Bronchial epithelial cell (primary cell): ENCODE measurements around the gene CCDC192. TPM values are rescaled to one million over a fixed set of nuclear protein-coding genes. Genes with fewer than 3 reads are reported as not detected.

Experiments used
- DNase-seq: peaks from one replicate; pipeline ENCODE4 v3.0.0-alpha.2; 2010; ENCODE audit warnings: low read depth
- FAIRE-seq: peaks from 2 replicates; lab custom pipeline; 2011; peaks lifted over from hg19 to GRCh38; lab: Jason Lieb, UNC
- H3K27me3 ChIP-seq: 2 replicates; pipeline ENCODE4 v1.5.1; 2011; ENCODE audit warnings: low read length; ENCODE audit not compliant: control insufficient read depth, insufficient read depth
- H3K36me3 ChIP-seq: 2 replicates; pipeline ENCODE4 v1.5.1; 2011; ENCODE audit warnings: low read length; ENCODE audit not compliant: control insufficient read depth, insufficient read depth
- H3K4me3 ChIP-seq: 2 replicates; pipeline ENCODE4 v1.5.1; 2011; ENCODE audit warnings: mild to moderate bottlenecking, low read depth, low read length, control low read depth
- CTCF ChIP-seq: IDR thresholded peaks from 2 replicates; pipeline ENCODE4 v1.5.1; 2011; ENCODE audit warnings: mild to moderate bottlenecking, moderate library complexity, low read length, control low read depth, inconsistent platforms; ENCODE audit not compliant: insufficient read depth, severe bottlenecking
- total RNA-seq: library from RNA; depleted of rRNA; stranded (reverse); fragments of >200 nt; gene quantifications from 2 replicates; pipeline ENCODE4 v1.2.1, GENCODE V29; 2014

Gene CCDC192
- total RNA-seq, 1 donor from 2014 or later = not detected

- no peak for FAIRE-seq
Observed at GRCh38 chr5:127757576-127757975, 54.4 kb downstream of the CCDC192 start.

DNA sequence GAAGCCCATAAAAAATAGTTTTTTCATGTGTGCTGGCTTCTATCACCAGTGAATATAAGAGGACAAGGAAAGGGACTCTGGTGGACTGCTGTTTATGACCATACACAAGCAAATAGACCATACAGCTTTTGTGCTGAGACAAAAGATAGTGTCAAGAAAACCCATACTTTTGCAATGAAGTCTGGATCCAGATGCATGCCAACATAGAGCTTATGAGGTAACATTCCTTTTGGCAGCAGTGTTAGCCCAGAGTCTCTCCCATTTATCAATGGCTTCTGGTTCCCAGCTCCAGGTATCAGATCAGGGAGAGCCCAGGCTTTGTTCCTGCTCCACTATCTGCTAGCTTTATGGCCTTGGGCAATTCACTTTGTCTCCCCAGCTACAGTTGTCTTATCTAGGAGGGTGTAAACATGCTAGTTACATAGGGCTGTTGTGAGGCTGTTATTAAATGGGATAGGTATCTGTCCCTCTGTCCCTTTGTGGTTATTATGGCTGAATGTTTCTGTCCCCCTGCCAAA lies 55.6 kb downstream of the CCDC192 start:
- TF ChIP-seq CTCF = no peak
- Histone ChIP-seq H3K4me3 (no peak overlapping the region), H3K36me3 (no peaks in the 10 kb centered on the region), H3K27me3 (no peaks in the 10 kb centered on the region)
- DNase-seq = no peak
- no peak for FAIRE-seq

More at GRCh38 chr5:127757576-127757975, 54.4 kb downstream of the CCDC192 start:
- TF ChIP-seq CTCF = peak; percentile 39
- no peaks in the 10 kb centered on the region for H3K36me3 ChIP-seq
- peak; percentile 67 for DNase-seq
- no peaks in the 10 kb centered on the region for H3K27me3 ChIP-seq
- H3K4me3 ChIP-seq = no peak overlapping the region

DNA sequence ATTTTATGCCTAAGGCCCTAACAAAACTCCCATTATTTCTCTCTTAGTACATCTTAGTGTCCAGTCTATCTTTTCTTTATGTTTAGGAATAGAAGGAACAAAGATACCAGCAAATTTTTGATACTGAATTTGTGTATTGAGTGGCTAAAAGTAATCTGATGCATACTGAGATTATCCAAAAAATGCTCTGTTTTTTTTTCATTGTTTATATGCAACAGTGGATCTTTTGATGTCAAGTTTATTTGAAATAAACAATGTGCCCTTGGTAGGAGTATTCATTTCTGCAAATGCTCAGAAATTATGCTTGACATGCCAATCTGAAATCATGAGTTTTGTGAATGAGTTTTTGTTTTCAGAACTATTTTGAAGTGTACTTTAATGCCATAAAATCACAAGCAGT lies 58.7 kb downstream of the CCDC192 start:
- DNase-seq (no peak), FAIRE-seq (no peak)
- H3K27me3 ChIP-seq = no peaks in the 10 kb centered on the region
- no peak for TF ChIP-seq CTCF
- no peaks in the 10 kb centered on the region for H3K36me3 ChIP-seq
- H3K4me3 ChIP-seq = no peak overlapping the region

DNA sequence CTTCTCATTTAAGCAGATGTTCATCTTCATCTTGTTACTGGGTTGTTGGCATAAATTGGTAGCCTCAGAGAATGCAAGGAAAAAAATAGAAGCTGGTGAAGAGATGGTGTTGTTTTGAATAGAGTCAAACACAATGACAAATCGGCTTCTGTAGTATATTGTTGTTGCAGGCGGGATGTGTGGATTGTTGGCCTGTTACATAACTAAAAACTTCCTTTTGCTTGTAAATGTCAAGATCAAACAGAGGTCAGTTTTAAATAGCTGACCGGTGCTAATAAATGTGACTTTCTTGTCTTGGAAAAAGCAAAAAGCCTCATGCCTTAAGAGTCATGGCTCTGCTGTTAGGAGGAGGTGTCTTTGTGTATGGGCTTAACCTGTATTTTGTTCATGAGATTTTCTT lies 59.2 kb downstream of the CCDC192 start:
- no peaks in the 10 kb centered on the region for H3K36me3 ChIP-seq
- no peak overlapping the region for H3K4me3 ChIP-seq
- DNase-seq (no peak), FAIRE-seq (no peak)
- no peaks in the 10 kb centered on the region for H3K27me3 ChIP-seq
- TF ChIP-seq CTCF = no peak

GRCh38 chr5:127766676-127767335 lies 63.6 kb downstream of the CCDC192 start:
- Histone ChIP-seq H3K36me3 (no peaks in the 10 kb centered on the region), H3K27me3 (no peaks in the 10 kb centered on the region), H3K4me3 (no peak overlapping the region)
- DNase-seq = no peak
- TF ChIP-seq CTCF = no peak
- no peak for FAIRE-seq
